Ovary (tissue), 9 donors: ENCODE measurements around the gene TAB2. TPM values are rescaled to one million over a fixed set of nuclear protein-coding genes. Genes with fewer than 3 reads are reported as not detected.

Source experiments
- DNase-seq, 5 donors: peaks; one replicate each; pipeline ENCODE4 v3.0.0-alpha.2; 2019 to 2020
- H3K27ac ChIP-seq, 2 donors: fragments of 200-600 bp; one replicate each; pipeline versions ENCODE4 v1.5.1 to v1.8.0; 2019 to 2022
- H3K27me3 ChIP-seq: fragments of 200-600 bp; one replicate; pipeline ENCODE4 v1.8.0; 2022
- H3K36me3 ChIP-seq: fragments of 200-600 bp; sonication (generic); one replicate; pipeline ENCODE4 v1.5.1; 2019
- H3K4me1 ChIP-seq: one replicate; pipeline ENCODE4 v1.8.1; 2013; ENCODE audit warnings: mild to moderate bottlenecking, moderate library complexity; ENCODE audit not compliant: insufficient read depth
- H3K4me3 ChIP-seq: fragments of 200-600 bp; sonication (generic); one replicate; pipeline ENCODE4 v1.5.1; 2017
- H3K9me3 ChIP-seq, 2 donors: fragments of 200-600 bp in 1 of 2; sonication (generic) in 1 of 2; one replicate each; pipeline versions ENCODE4 v1.5.1 to v1.8.1; 2013 to 2019; ENCODE audit warnings: mild to moderate bottlenecking in 1 of 2, moderate library complexity in 1 of 2
- EP300 ChIP-seq: sonication (generic); formaldehyde crosslinking; IDR thresholded peaks from one replicate; pipeline ENCODE4 v1.6.1; 2017; ENCODE audit warnings: antibody characterized with exemption
- POLR2A ChIP-seq: fragments of 450-650 bp; IDR thresholded peaks from one replicate; pipeline ENCODE4 v1.6.1; 2017; ENCODE audit warnings: antibody characterized with exemption, mild to moderate bottlenecking, moderate library complexity
- WGBS, 3 donors: extraction: QIAGEN DNeasy Blood & Tissue Kit in 1 of 3; methylation state at CpG; one replicate each; pipeline versions ENCODE4 v1.1.5 to v1.1.7; 2013 to 2017; 5-methylcytosine and 5-hydroxymethylcytosine counted together
- intact Hi-C, 4 donors: fragments of 100-400 bp; cut with DNase I; formaldehyde crosslinking; loops; one replicate each; pipeline versions ENCODE4 v1.11.0 to v1.15.1; 2022 to 2023
- polyA plus RNA-seq, 2 donors: library from polyadenylated mRNA; stranded (reverse); fragments of 200-250 nt in 1 of 2; fragments of 350-450 nt in 1 of 2; fragmentation: Illumina TruSeq in 1 of 2; extraction: RNeasy Lipid Tissue Mini Kit (QIAGEN cat#74804) in 1 of 2; gene quantifications; one replicate each; pipeline ENCODE4 v1.2.3, GENCODE V29; 2013 to 2014
- total RNA-seq, 7 donors: library from RNA; depleted of rRNA in 2 of 7; stranded (reverse); fragments of >200 nt in 2 of 7; fragmentation: NEBNext Ultra II Directional in 3 of 7; extraction: Animal tissue kit (Norgen Biotek cat#: 25700) in 3 of 7; gene quantifications; one replicate each; pipeline versions ENCODE4 v1.1.0 to v1.2.4, GENCODE V29; 2016 to 2023
- TF ChIP-seq, protein P1 (sequence below), 3 donors: fragments of 450-650 bp in 2 of 3; fragments of 200-600 bp in 1 of 3; IDR thresholded peaks; one replicate each; pipeline versions ENCODE4 v1.5.1 to v1.8.0; 2016 to 2022; ENCODE audit warnings: antibody characterized with exemption in 3 of 3, mild to moderate bottlenecking in 1 of 3
- donor health status: DM: no; HTN: no; CAD: no; lungs with moderate emphysema.
- donor health status: DM: no; HTN: no; CAD: no.
- donor health status: Bipolar disorder and iron deficiency.
- donor health status: DM: yes; HTN: yes; CAD: no.
- donor health status: DM: no; HTN: no; CAD: no.
- donor health status: DM: yes; HTN: yes; CAD: no.

Gene TAB2
- total and polyA plus RNA-seq, 9 donors, result 39.6 to 75.9 (median 62.6) TPM

DNA sequence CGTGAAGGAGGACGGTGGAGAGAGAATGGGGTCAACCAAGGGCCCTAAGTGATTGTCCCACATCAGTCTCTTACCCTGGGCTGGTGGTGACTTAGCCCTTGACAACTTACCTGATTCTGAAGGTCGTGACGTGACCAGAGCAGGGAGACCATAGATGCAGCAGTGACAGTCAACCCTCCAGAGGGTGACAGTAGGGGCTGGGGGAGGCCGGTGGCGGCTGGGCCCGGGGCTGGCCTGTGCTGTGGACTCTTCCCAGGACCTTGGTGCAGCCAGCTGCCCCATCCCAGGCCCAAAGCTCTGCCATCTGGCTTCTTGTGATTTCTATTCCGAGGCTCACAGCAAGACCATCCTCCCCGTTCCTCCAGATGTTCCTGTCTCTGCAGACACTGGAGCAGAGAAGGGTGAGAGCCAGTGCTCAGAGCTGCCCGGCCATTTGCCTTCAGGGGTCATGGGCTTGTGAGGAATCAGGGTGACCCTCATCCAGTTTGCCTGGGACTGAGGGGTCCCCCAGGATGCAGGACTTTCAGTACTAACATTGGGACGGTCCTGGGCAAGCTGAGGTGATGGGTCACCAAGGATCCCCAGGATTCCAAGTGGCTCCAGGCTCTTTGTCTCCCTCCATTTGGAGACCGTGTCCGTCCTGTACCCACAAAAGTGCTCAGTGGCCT is 118.5 kb downstream of the TAB2 start:
- intact Hi-C loops, result loop anchor here in 1 of 4 donors (10.0 kb wide), 1 partner anchor 351 kb away; no protein-coding TSS in a partner anchor
- no peak for DNase-seq

DNA sequence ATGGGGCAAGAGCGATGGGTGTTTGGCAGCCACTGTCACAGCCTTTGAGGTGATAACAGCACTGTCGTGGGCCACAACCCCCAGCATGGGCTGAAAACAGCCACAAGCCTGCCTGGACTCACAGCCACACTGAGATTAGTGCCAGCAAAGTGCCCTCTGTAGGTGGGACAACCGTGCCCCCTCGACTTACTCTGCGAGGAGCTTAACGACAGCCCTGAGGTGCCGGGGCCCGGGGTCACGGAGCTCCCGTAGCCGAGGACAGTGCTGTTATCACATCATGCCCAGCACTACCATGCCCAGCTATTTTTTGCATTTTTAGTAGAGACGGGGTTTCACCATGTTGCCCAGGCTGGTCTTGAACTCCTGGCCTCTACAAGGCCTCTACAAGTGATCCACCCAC is 119.1 kb downstream of the TAB2 start:
- H3K4me3 ChIP-seq, result no peak overlapping the region
- 93 to 94% (median 93%) methylated on average over 12 of the region's 12 CpGs for WGBS, 3 donors
- H3K27ac ChIP-seq, result no peak overlapping the region
- TF ChIP-seq, protein P1, sequence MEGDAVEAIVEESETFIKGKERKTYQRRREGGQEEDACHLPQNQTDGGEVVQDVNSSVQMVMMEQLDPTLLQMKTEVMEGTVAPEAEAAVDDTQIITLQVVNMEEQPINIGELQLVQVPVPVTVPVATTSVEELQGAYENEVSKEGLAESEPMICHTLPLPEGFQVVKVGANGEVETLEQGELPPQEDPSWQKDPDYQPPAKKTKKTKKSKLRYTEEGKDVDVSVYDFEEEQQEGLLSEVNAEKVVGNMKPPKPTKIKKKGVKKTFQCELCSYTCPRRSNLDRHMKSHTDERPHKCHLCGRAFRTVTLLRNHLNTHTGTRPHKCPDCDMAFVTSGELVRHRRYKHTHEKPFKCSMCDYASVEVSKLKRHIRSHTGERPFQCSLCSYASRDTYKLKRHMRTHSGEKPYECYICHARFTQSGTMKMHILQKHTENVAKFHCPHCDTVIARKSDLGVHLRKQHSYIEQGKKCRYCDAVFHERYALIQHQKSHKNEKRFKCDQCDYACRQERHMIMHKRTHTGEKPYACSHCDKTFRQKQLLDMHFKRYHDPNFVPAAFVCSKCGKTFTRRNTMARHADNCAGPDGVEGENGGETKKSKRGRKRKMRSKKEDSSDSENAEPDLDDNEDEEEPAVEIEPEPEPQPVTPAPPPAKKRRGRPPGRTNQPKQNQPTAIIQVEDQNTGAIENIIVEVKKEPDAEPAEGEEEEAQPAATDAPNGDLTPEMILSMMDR (IDR thresholded peaks at IDR 0.05), result no peak
- TF ChIP-seq POLR2A, result no peak
- TF ChIP-seq EP300, result no peak
- H3K4me1 ChIP-seq, result peaks cover 2% of the 10 kb centered on the region
- no peaks in the 10 kb centered on the region for H3K27me3 ChIP-seq
- DNase-seq, result no peak
- intact Hi-C loops, result loop anchor here in 1 of 4 donors (10.0 kb wide), 1 partner anchor 352 kb away; no protein-coding TSS in a partner anchor
- no peaks in the 10 kb centered on the region for H3K9me3 ChIP-seq
- no peaks in the 10 kb centered on the region for H3K36me3 ChIP-seq

More for the DNA sequence above, 118.5 kb downstream of the TAB2 start:
- H3K27me3 ChIP-seq, result no peaks in the 10 kb centered on the region
- TF ChIP-seq, protein P1 (IDR thresholded peaks at IDR 0.05), result no peak
- no peak for TF ChIP-seq POLR2A
- TF ChIP-seq EP300, result no peak
- H3K9me3 ChIP-seq, result no peaks in the 10 kb centered on the region
- H3K4me3 ChIP-seq, result no peak overlapping the region
- WGBS, 3 donors, result 90 to 94% (median 91%) methylated on average over 13 of the region's 13 CpGs
- H3K27ac ChIP-seq, result no peak overlapping the region
- H3K36me3 ChIP-seq, result no peaks in the 10 kb centered on the region
- peaks cover 2% of the 10 kb centered on the region for H3K4me1 ChIP-seq

DNA sequence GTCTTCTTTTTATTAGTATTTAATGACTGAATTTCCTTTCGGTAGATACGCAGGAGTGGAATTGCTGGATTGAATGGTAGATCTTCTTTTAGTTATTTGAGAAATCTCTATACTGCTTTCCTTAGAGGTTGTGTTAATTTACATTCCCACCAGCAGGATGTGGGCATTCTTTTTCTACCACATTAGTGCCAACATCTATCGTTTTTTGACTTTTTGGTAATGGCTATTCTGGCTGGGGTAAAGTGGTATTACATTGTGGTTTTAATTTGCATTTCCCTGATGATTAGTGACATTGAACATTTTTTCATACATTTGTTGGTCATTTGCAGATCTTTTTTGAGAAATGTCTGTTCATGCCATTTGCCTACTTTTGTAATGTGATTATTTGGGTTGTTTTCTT is 119.7 kb downstream of the TAB2 start:
- Histone ChIP-seq H3K9me3 (no peaks in the 10 kb centered on the region), H3K4me1 (no peaks in the 10 kb centered on the region), H3K27me3 (no peaks in the 10 kb centered on the region), H3K36me3 (no peaks in the 10 kb centered on the region), H3K27ac (no peak overlapping the region), H3K4me3 (no peak overlapping the region)
- intact Hi-C loops, result loop anchor here in 1 of 4 donors (10.0 kb wide), 1 partner anchor 352 kb away; no protein-coding TSS in a partner anchor
- WGBS, 3 donors, result 87 to 91% (median 90%) methylated on average over 3 of the region's 3 CpGs
- no peak for DNase-seq
- TF ChIP-seq, protein P1 (IDR thresholded peaks at IDR 0.05), result no peak
- TF ChIP-seq EP300 (no peak), POLR2A (no peak)

DNA sequence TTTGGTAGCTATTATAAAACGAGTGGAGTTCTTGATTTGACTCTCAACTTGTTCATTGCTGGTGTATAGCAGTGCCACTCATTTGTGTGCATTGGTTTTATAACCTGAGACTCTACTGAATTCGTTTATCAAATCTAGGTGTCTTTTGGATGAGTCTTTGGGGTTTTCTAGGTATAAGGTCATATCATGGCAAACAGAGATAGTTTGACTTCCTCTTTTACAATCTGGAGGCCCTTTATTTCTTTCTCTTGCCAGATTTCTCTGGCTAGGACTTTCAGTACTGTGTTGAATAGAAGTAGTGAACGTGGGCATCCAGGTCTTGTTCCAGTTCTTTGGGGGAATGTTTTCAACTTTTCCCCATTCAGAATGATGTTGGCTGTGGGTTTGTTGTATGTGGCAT is 121.3 kb downstream of the TAB2 start:
- Histone ChIP-seq H3K4me3 (no peak overlapping the region), H3K4me1 (peaks cover 6% of the 10 kb centered on the region), H3K9me3 (no peaks in the 10 kb centered on the region), H3K27ac (no peak overlapping the region), H3K36me3 (no peaks in the 10 kb centered on the region), H3K27me3 (no peaks in the 10 kb centered on the region)
- intact Hi-C loops, result loop anchor here in 1 of 4 donors (10.0 kb wide), 1 partner anchor 354 kb away; no protein-coding TSS in a partner anchor
- TF ChIP-seq, protein P1 (IDR thresholded peaks at IDR 0.05), result no peak
- no peak for TF ChIP-seq EP300
- TF ChIP-seq POLR2A, result no peak
- no peak for DNase-seq
- WGBS, 3 donors, result 81 to 87% (median 83%) methylated on average over 3 of the region's 3 CpGs
